K562 (cell line): Measurements from ENCODE around the gene TMEM200B. TPM values are rescaled to one million over a fixed set of nuclear protein-coding genes. Genes with fewer than 3 reads are reported as not detected.

ENCODE experiments used
- polyA plus RNA-seq, 8 experiments: library from polyadenylated mRNA; depleted of rRNA in 4 of 8; stranded (reverse) in 5 of 8; unstranded in 3 of 8; fragments of >200 nt; fragmentation: Nextera tagmentation in 2 of 8; fragmentation: Illumina TruSeq in 1 of 8; extraction: Ambion mirVana in 2 of 8; extraction: Trizol in 1 of 8; gene quantifications; 2 replicates each; pipeline versions ENCODE4 v1.2.1 to v1.2.3, GENCODE V29; 2011 to 2014; ENCODE audit warnings: inconsistent platforms in 1 of 8, missing spikeins in 1 of 8
- small RNA-seq: library from RNA; depleted of rRNA; stranded (forward); fragments of <200 nt; gene quantifications from one replicate; pipeline ENCODE3, GENCODE V24; 2014
- total RNA-seq, 7 experiments: library from RNA; depleted of rRNA in 6 of 7; stranded (reverse); fragments of >200 nt in 6 of 7; fragmentation: Illumina TruSeq in 2 of 7; extraction: Trizol in 2 of 7; gene quantifications; 2 replicates each; pipeline versions ENCODE4 v1.2.1 to v1.2.3, GENCODE V29; 2011 to 2021; ENCODE audit warnings: low replicate concordance in 1 of 7

TMEM200B gene
- total and polyA plus RNA-seq, 9 of the 15 experiments (the other 6 are each of a cell fraction or from before 2014, with no cell fraction given): 0.04 to 0.35 (median 0.10) TPM; not detected in 1

Small RNA genes lying within 50 kb of the gene (small RNA-seq; reads per million reads assigned to genes)
- not detected for gene RF02271

Other genes with a start within 250 kb of the TMEM200B start
- gene EPB41, start 209.3 kb downstream of the TMEM200B start, total RNA-seq (2014; rRNA removed): 141 and 146 TPM in 2 replicates
- 169 and 175 TPM in 2 replicates for gene EPB41, start 209.3 kb downstream of the TMEM200B start, total RNA-seq (2014; rRNA removed; fragmentation: Illumina TruSeq; extraction: Trizol)
- 186 and 188 TPM in 2 replicates for gene EPB41, start 209.3 kb downstream of the TMEM200B start, total RNA-seq (2015; rRNA removed; fragmentation: Illumina TruSeq; extraction: Trizol)
- gene EPB41, start 209.3 kb downstream of the TMEM200B start, total RNA-seq (2021): 141 and 147 TPM in 2 replicates
- 185 and 213 TPM in 2 replicates for gene EPB41, start 209.3 kb downstream of the TMEM200B start, polyA plus RNA-seq (2011; rRNA removed)
- gene EPB41, start 209.3 kb downstream of the TMEM200B start, polyA plus RNA-seq (2014; fragmentation: Illumina TruSeq; extraction: Trizol): 150 and 201 TPM in 2 replicates
- 1 to 10 TPM; 3.7 to 7.0 TPM for gene EPB41, start 209.3 kb downstream of the TMEM200B start, polyA plus RNA-seq (2014; fragmentation: Nextera tagmentation; extraction: Ambion mirVana)
- 105 and 123 TPM in 2 replicates for gene EPB41, start 209.3 kb downstream of the TMEM200B start, polyA plus RNA-seq (2014; rRNA removed)
- 75.6 and 77.7 TPM in 2 replicates for gene SRSF4, start 58.0 kb upstream of the TMEM200B start, total RNA-seq (2014; rRNA removed)
- gene SRSF4, start 58.0 kb upstream of the TMEM200B start, total RNA-seq (2014; rRNA removed; fragmentation: Illumina TruSeq; extraction: Trizol): 68.4 and 70.8 TPM in 2 replicates
- gene SRSF4, start 58.0 kb upstream of the TMEM200B start, total RNA-seq (2015; rRNA removed; fragmentation: Illumina TruSeq; extraction: Trizol): 84.2 and 91.4 TPM in 2 replicates
- gene SRSF4, start 58.0 kb upstream of the TMEM200B start, total RNA-seq (2021): 93.1 and 93.2 TPM in 2 replicates
- gene SRSF4, start 58.0 kb upstream of the TMEM200B start, polyA plus RNA-seq (2011; rRNA removed): 69.6 and 82.0 TPM in 2 replicates
- gene SRSF4, start 58.0 kb upstream of the TMEM200B start, polyA plus RNA-seq (2014; fragmentation: Illumina TruSeq; extraction: Trizol): 116 and 132 TPM in 2 replicates
- gene SRSF4, start 58.0 kb upstream of the TMEM200B start, polyA plus RNA-seq (2014; fragmentation: Nextera tagmentation; extraction: Ambion mirVana): 10 to 100 TPM; 15.9 to 18.4 TPM
- 119 and 128 TPM in 2 replicates for gene SRSF4, start 58.0 kb upstream of the TMEM200B start, polyA plus RNA-seq (2014; rRNA removed)
- 42.9 and 48.1 TPM in 2 replicates for gene MECR, start 107.0 kb upstream of the TMEM200B start, total RNA-seq (2014; rRNA removed)
- gene MECR, start 107.0 kb upstream of the TMEM200B start, total RNA-seq (2014; rRNA removed; fragmentation: Illumina TruSeq; extraction: Trizol): 29.2 and 35.9 TPM in 2 replicates
- 27.5 and 30.4 TPM in 2 replicates for gene MECR, start 107.0 kb upstream of the TMEM200B start, total RNA-seq (2015; rRNA removed; fragmentation: Illumina TruSeq; extraction: Trizol)
- gene MECR, start 107.0 kb upstream of the TMEM200B start, total RNA-seq (2021): 48.8 and 51.2 TPM in 2 replicates
- gene MECR, start 107.0 kb upstream of the TMEM200B start, polyA plus RNA-seq (2011; rRNA removed): 43.7 and 57.2 TPM in 2 replicates
- 52.8 and 58.3 TPM in 2 replicates for gene MECR, start 107.0 kb upstream of the TMEM200B start, polyA plus RNA-seq (2014; fragmentation: Illumina TruSeq; extraction: Trizol)
- gene MECR, start 107.0 kb upstream of the TMEM200B start, polyA plus RNA-seq (2014; fragmentation: Nextera tagmentation; extraction: Ambion mirVana): 10 to 100 TPM; 10.4 to 18.0 TPM
- gene MECR, start 107.0 kb upstream of the TMEM200B start, polyA plus RNA-seq (2014; rRNA removed): 58.6 and 61.2 TPM in 2 replicates
- gene PTPRU, start 112.6 kb upstream of the TMEM200B start, total RNA-seq (2014; rRNA removed): 2.9 and 4.3 TPM in 2 replicates
- 0.22 and 0.44 TPM in 2 replicates for gene PTPRU, start 112.6 kb upstream of the TMEM200B start, total RNA-seq (2014; rRNA removed; fragmentation: Illumina TruSeq; extraction: Trizol)
- gene PTPRU, start 112.6 kb upstream of the TMEM200B start, total RNA-seq (2015; rRNA removed; fragmentation: Illumina TruSeq; extraction: Trizol): 0.64 and 1.0 TPM in 2 replicates
- 2.7 and 3.1 TPM in 2 replicates for gene PTPRU, start 112.6 kb upstream of the TMEM200B start, total RNA-seq (2021)
- 0.92 and 4.0 TPM in 2 replicates for gene PTPRU, start 112.6 kb upstream of the TMEM200B start, polyA plus RNA-seq (2011; rRNA removed)
- 1.3 and 1.7 TPM in 2 replicates for gene PTPRU, start 112.6 kb upstream of the TMEM200B start, polyA plus RNA-seq (2014; fragmentation: Illumina TruSeq; extraction: Trizol)
- under 1 TPM; 0.01 to 0.03 TPM for gene PTPRU, start 112.6 kb upstream of the TMEM200B start, polyA plus RNA-seq (2014; fragmentation: Nextera tagmentation; extraction: Ambion mirVana)
- 1.5 and 2.5 TPM in 2 replicates for gene PTPRU, start 112.6 kb upstream of the TMEM200B start, polyA plus RNA-seq (2014; rRNA removed)